ENCODE measurements around the gene SPACA6. TPM values are rescaled to one million over a fixed set of nuclear protein-coding genes. Genes with fewer than 3 reads are reported as not detected.

The SPACA6 gene
- total RNA-seq, 4 donors from 2014 or later = 10.7 to 47.9 (median 34.0) TPM

- TF ChIP-seq POLR2A (IDR thresholded peaks at IDR 0.05) (no peak), EP300 (IDR thresholded peaks at IDR 0.05) (no peak), CTCF (IDR thresholded peaks at IDR 0.05) (no peak)
- Histone ChIP-seq H3K4me3 (no peak overlapping the region), H3K27me3 (peaks cover 0 to 99% of the 10 kb centered on the region in 2 donors), H3K27ac (no peak overlapping the region), H3K9me3 (no peaks in the 10 kb centered on the region), H3K36me3 (no peaks in the 10 kb centered on the region), H3K4me1 (peaks cover 0 to 23% (median 7%) of the 10 kb centered on the region in 4 donors)
- DNase-seq (ENCODE audit: low spot score in 2 of 2) = no peak
- WGBS, 2 donors = 75 to 76% methylated on average over 2 of the region's 2 CpGs
Observed at GRCh38 chr19:51722492-51722891, 29.4 kb downstream of the SPACA6 start.

- peak in 1 of 2 donors; percentile 25 for DNase-seq (ENCODE audit: low spot score in 2 of 2)
- Histone ChIP-seq H3K4me1 (peaks cover 0 to 16% (median 4%) of the 10 kb centered on the region in 4 donors), H3K4me3 (no peak overlapping the region), H3K27me3 (peaks cover 0 to 97% of the 10 kb centered on the region in 2 donors), H3K9me3 (no peaks in the 10 kb centered on the region), H3K27ac (no peak overlapping the region), H3K36me3 (no peaks in the 10 kb centered on the region)
- TF ChIP-seq EP300 (IDR thresholded peaks at IDR 0.05) (no peak), CTCF (IDR thresholded peaks at IDR 0.05) (no peak), POLR2A (IDR thresholded peaks at IDR 0.05) (no peak)
- 29 to 32% methylated on average over 15 of the region's 15 CpGs for WGBS, 2 donors
Observed at GRCh38 chr19:51724543-51724942, 31.4 kb downstream of the SPACA6 start.

GRCh38 chr19:51726049-51726448, 32.9 kb downstream of the SPACA6 start:
- TF ChIP-seq EP300 (IDR thresholded peaks at IDR 0.05) (no peak), POLR2A (IDR thresholded peaks at IDR 0.05) (no peak), CTCF (IDR thresholded peaks at IDR 0.05) (no peak)
- WGBS, 2 donors = 25 to 42% methylated on average over 14 of the region's 14 CpGs
- H3K27me3 ChIP-seq = peaks cover 0 to 90% of the 10 kb centered on the region in 2 donors
- no peak overlapping the region for H3K4me3 ChIP-seq
- peaks cover 0 to 11% (median 0%) of the 10 kb centered on the region in 4 donors for H3K4me1 ChIP-seq
- H3K36me3 ChIP-seq = no peaks in the 10 kb centered on the region
- DNase-seq (ENCODE audit: low spot score in 2 of 2) = no peak
- H3K27ac ChIP-seq = no peak overlapping the region
- H3K9me3 ChIP-seq = peaks cover 0 to 9% (median 0%) of the 10 kb centered on the region in 4 donors

GRCh38 chr19:51727349-51727880, 34.3 kb downstream of the SPACA6 start:
- 73 to 76% methylated on average over 7 of the region's 7 CpGs for WGBS, 2 donors
- H3K36me3 ChIP-seq = no peaks in the 10 kb centered on the region
- no peak overlapping the region for H3K4me3 ChIP-seq
- H3K9me3 ChIP-seq = peaks cover 0 to 10% (median 0%) of the 10 kb centered on the region in 4 donors
- TF ChIP-seq EP300 (IDR thresholded peaks at IDR 0.05) (no peak), POLR2A (IDR thresholded peaks at IDR 0.05) (no peak), CTCF (IDR thresholded peaks at IDR 0.05) (no peak)
- H3K27me3 ChIP-seq = peaks cover 0 to 77% of the 10 kb centered on the region in 2 donors
- H3K4me1 ChIP-seq = peaks cover 0 to 11% (median 0%) of the 10 kb centered on the region in 4 donors
- DNase-seq (ENCODE audit: low spot score in 2 of 2) = no peak
- no peak overlapping the region for H3K27ac ChIP-seq

- TF ChIP-seq CTCF (IDR thresholded peaks at IDR 0.05) (no peak), EP300 (IDR thresholded peaks at IDR 0.05) (no peak), POLR2A (IDR thresholded peaks at IDR 0.05) (no peak)
- Histone ChIP-seq H3K4me3 (no peak overlapping the region), H3K27me3 (peaks cover 0 to 54% of the 10 kb centered on the region in 2 donors), H3K27ac (no peak overlapping the region), H3K36me3 (no peaks in the 10 kb centered on the region), H3K4me1 (peaks cover 0 to 6% (median 0%) of the 10 kb centered on the region in 4 donors), H3K9me3 (peaks cover 0 to 10% (median 0%) of the 10 kb centered on the region in 4 donors)
- DNase-seq (ENCODE audit: low spot score in 2 of 2) = no peak
- 43 to 68% methylated on average over 2 of the region's 2 CpGs for WGBS, 2 donors
Observed at GRCh38 chr19:51729781-51730180, 36.7 kb downstream of the SPACA6 start.
